ENCODE data around the gene ZNF385A.

Gene ZNF385A

GRCh38 chr12:54415221-54415929 lies 30.8 kb upstream of the ZNF385A start:
- DNase-seq (ENCODE audit: low spot score): no peak

- DNase-seq (ENCODE audit: low spot score): no peak
Observed at GRCh38 chr12:54413284-54414190, 29.0 kb upstream of the ZNF385A start.

- no peak for DNase-seq (ENCODE audit: low spot score)
Observed at GRCh38 chr12:54412786-54413185, 28.3 kb upstream of the ZNF385A start.

- no peak for DNase-seq (ENCODE audit: low spot score)
Observed at GRCh38 chr12:54412348-54412747, 27.8 kb upstream of the ZNF385A start.

GRCh38 chr12:54411391-54412241 lies 27.1 kb upstream of the ZNF385A start:
- DNase-seq (ENCODE audit: low spot score): peak; percentile 84

GRCh38 chr12:54409267-54409666 lies 24.7 kb upstream of the ZNF385A start:
- DNase-seq (ENCODE audit: low spot score): no peak

- DNase-seq (ENCODE audit: low spot score): no peak
Observed at GRCh38 chr12:54407183-54407905, 22.8 kb upstream of the ZNF385A start.

GRCh38 chr12:54405573-54405972 lies 21.0 kb upstream of the ZNF385A start:
- DNase-seq (ENCODE audit: low spot score): no peak

GRCh38 chr12:54405106-54405505 lies 20.6 kb upstream of the ZNF385A start:
- DNase-seq (ENCODE audit: low spot score): no peak

- DNase-seq (ENCODE audit: low spot score): peak; percentile 80
Observed at GRCh38 chr12:54404061-54405004, 19.8 kb upstream of the ZNF385A start.

- no peak for DNase-seq (ENCODE audit: low spot score)
Observed at GRCh38 chr12:54401119-54401518, 16.6 kb upstream of the ZNF385A start.

GRCh38 chr12:54398995-54399793 lies 14.7 kb upstream of the ZNF385A start:
- peak; percentile 93 for DNase-seq (ENCODE audit: low spot score)

GRCh38 chr12:54398218-54398617 lies 13.7 kb upstream of the ZNF385A start:
- DNase-seq (ENCODE audit: low spot score): no peak

GRCh38 chr12:54397157-54397556 lies 12.6 kb upstream of the ZNF385A start:
- no peak for DNase-seq (ENCODE audit: low spot score)

- no peak for DNase-seq (ENCODE audit: low spot score)
Observed at GRCh38 chr12:54395545-54395944, 11.0 kb upstream of the ZNF385A start.

GRCh38 chr12:54394986-54395385 lies 10.5 kb upstream of the ZNF385A start:
- DNase-seq (ENCODE audit: low spot score): no peak

GRCh38 chr12:54394281-54394719 lies 9.8 kb upstream of the ZNF385A start:
- peak; percentile 70 for DNase-seq (ENCODE audit: low spot score)

- no peak for DNase-seq (ENCODE audit: low spot score)
Observed at GRCh38 chr12:54393743-54394142, 9.2 kb upstream of the ZNF385A start.

GRCh38 chr12:54393207-54393609 lies 8.7 kb upstream of the ZNF385A start:
- no peak for DNase-seq (ENCODE audit: low spot score)

Data from iPS-NIHi11 (cell line).